ENCODE results near the gene DCLK2. TPM values are rescaled to one million over a fixed set of nuclear protein-coding genes. Genes with fewer than 3 reads are reported as not detected.

DCLK2 gene
- total and polyA plus RNA-seq, 2 donors (not counting 1 experiment from before 2014, with no cell fraction given) = 0.91 to 3.3 TPM

DNA sequence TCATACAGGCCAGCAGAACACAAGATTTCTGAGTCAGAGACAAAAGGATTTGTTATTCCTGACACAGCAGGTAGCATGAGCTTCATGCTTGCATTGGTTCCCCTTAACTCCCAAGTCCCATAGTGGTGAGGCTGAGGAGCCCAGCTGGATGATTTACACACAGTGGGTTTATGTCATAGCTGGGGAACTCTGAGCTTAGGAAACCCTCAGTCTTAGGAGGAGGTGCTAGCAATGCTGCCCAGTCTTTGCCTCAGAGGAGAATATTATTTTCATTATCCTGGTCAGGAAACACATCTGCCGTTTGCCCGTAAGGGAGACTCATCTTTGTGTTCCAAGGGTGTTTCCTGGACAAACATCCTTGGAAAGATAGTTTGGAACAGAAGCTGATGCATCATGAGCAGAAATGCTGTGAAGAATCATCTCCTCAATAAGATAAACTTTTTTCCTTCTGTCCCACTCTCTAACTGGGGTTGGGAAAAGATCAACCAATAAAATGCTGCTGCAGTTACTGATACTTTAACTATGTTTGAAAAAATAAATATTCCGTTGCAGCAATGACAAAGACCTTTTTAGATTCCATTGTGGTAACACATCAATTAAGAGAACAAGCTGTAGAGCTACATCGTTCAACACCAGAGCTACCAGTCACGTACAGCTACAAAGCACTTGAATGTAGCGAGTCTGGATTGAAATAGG is 146.8 kb downstream of the DCLK2 start:
- Histone ChIP-seq H3K27me3 (replicated peaks in 1 of 4; ENCODE audit: control extremely low read depth in 1 of 4, control insufficient read depth in 3 of 4, insufficient read depth in 4 of 4, low read length in 3 of 4) (no peaks in the 10 kb centered on the region), H3K79me2 (ENCODE audit: control insufficient read depth, insufficient read depth, low read length) (no peaks in the 10 kb centered on the region), H3K27ac (ENCODE audit: low read length in 2 of 2) (no peak overlapping the region), H3K9ac (ENCODE audit: low read length) (no peak overlapping the region), H3K9me3 (ENCODE audit: control extremely low read depth in 1 of 3, control insufficient read depth in 2 of 3, insufficient read depth in 1 of 3, low read length in 2 of 3) (no peaks in the 10 kb centered on the region), H3K4me2 (replicated peaks; ENCODE audit: low read depth, low read length, poor library complexity, severe bottlenecking) (no peak overlapping the region), H3K4me3 (ENCODE audit: control extremely low read depth in 1 of 5, extremely low read depth in 1 of 5, insufficient read depth in 1 of 5, low read depth in 2 of 5, low read length in 4 of 5) (no peak overlapping the region), H2AFZ (ENCODE audit: insufficient read depth, low read depth, low read length, poor library complexity, severe bottlenecking) (no peak overlapping the region), H4K20me1 (ENCODE audit: control insufficient read depth, insufficient read depth, low read length, poor library complexity, severe bottlenecking) (no peaks in the 10 kb centered on the region), H3K36me3 (replicated peaks in 1 of 2; ENCODE audit: control extremely low read depth in 1 of 2, control insufficient read depth in 1 of 2, extremely low read depth in 1 of 2, insufficient read depth in 2 of 2, low read length in 1 of 2) (no peaks in the 10 kb centered on the region), H3K4me1 (ENCODE audit: control insufficient read depth in 2 of 2, insufficient read depth in 2 of 2, low read length in 2 of 2) (no peaks in the 10 kb centered on the region)
- ChIA-PET POLR2A (no interaction called here), CTCF (interaction anchor here (1.1 kb wide), 1 partner anchor 18 kb away, joined by 3 read pairs; no protein-coding TSS in a partner anchor)
- H3K4me1 Mint-ChIP-seq = no peaks in the 10 kb centered on the region
- no peak for ATAC-seq (ENCODE audit: low read depth)
- TF ChIP-seq EZH2 (IDR thresholded peaks at IDR 0.05; ENCODE audit: borderline replicate concordance, insufficient read depth, low read depth, low read length, poor library complexity, severe bottlenecking) = no peak
- no peak overlapping the region for H3K4me3 Mint-ChIP-seq
- H3K9me3 Mint-ChIP-seq (ENCODE audit: insufficient read depth) = no peaks in the 10 kb centered on the region
- intact Hi-C loops (cut with micrococcal nuclease) = no loop called here
- H3K27ac Mint-ChIP-seq = no peak overlapping the region
- 94% methylated on average over 3 of the region's 6 CpGs for WGBS (ENCODE audit: insufficient coverage)
- no peak for DNase-seq
- peaks cover 11% of the 10 kb centered on the region for H3K27me3 Mint-ChIP-seq

DNA sequence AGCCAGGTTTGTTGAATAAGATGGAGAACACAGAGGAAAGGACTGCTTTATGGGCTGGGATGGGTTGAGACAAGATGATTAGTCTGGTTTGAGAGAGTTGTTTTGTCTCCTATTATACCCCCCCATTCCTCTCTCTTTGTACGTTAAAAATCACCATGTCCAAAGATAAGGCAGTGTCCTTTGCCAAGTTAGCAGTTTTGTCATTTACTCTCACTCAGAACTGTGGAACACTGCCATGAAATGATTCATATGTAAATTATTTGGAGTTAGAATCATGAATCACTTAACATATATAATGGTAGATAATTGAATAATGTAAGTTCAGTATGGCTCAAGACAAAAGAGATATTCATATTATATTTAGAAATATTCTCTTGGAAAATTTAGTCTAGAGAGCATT is 151.3 kb downstream of the DCLK2 start:
- ATAC-seq (ENCODE audit: low read depth) (no peak), DNase-seq (no peak)
- TF ChIP-seq, protein P1, sequence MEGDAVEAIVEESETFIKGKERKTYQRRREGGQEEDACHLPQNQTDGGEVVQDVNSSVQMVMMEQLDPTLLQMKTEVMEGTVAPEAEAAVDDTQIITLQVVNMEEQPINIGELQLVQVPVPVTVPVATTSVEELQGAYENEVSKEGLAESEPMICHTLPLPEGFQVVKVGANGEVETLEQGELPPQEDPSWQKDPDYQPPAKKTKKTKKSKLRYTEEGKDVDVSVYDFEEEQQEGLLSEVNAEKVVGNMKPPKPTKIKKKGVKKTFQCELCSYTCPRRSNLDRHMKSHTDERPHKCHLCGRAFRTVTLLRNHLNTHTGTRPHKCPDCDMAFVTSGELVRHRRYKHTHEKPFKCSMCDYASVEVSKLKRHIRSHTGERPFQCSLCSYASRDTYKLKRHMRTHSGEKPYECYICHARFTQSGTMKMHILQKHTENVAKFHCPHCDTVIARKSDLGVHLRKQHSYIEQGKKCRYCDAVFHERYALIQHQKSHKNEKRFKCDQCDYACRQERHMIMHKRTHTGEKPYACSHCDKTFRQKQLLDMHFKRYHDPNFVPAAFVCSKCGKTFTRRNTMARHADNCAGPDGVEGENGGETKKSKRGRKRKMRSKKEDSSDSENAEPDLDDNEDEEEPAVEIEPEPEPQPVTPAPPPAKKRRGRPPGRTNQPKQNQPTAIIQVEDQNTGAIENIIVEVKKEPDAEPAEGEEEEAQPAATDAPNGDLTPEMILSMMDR (IDR thresholded peaks at IDR 0.05) = no peak
- no peak for TF ChIP-seq EZH2 (IDR thresholded peaks at IDR 0.05; ENCODE audit: borderline replicate concordance, insufficient read depth, low read depth, low read length, poor library complexity, severe bottlenecking)
- no peak overlapping the region for H3K9ac ChIP-seq (ENCODE audit: low read length)
- Mint-ChIP-seq H3K4me1 (no peaks in the 10 kb centered on the region), H3K9me3 (ENCODE audit: insufficient read depth) (no peaks in the 10 kb centered on the region), H3K4me3 (no peak overlapping the region), H3K27ac (no peak overlapping the region), H3K27me3 (peaks cover 11% of the 10 kb centered on the region)
- CTCF ChIA-PET = interaction anchor here (2.5 kb wide), 1 partner anchor 13 kb away, joined by 11 read pairs; no protein-coding TSS in a partner anchor
- H3K79me2 ChIP-seq (ENCODE audit: control insufficient read depth, insufficient read depth, low read length) = no peaks in the 10 kb centered on the region
- no peak overlapping the region for H3K4me3 ChIP-seq (ENCODE audit: control extremely low read depth in 1 of 5, extremely low read depth in 1 of 5, insufficient read depth in 1 of 5, low read depth in 2 of 5, low read length in 4 of 5)
- intact Hi-C loops (cut with micrococcal nuclease) = no loop called here
- POLR2A ChIA-PET = no interaction called here
- H3K27ac ChIP-seq (ENCODE audit: low read length in 2 of 2) = no peak overlapping the region
- WGBS (ENCODE audit: insufficient coverage) = no CpG with 5 or more reads among the region's 1 CpG
- H3K36me3 ChIP-seq (replicated peaks in 1 of 2; ENCODE audit: control extremely low read depth in 1 of 2, control insufficient read depth in 1 of 2, extremely low read depth in 1 of 2, insufficient read depth in 2 of 2, low read length in 1 of 2) = no peaks in the 10 kb centered on the region
- H3K9me3 ChIP-seq (ENCODE audit: control extremely low read depth in 1 of 3, control insufficient read depth in 2 of 3, insufficient read depth in 1 of 3, low read length in 2 of 3) = no peaks in the 10 kb centered on the region
- H3K4me2 ChIP-seq (replicated peaks; ENCODE audit: low read depth, low read length, poor library complexity, severe bottlenecking) = no peak overlapping the region
- H3K4me1 ChIP-seq (ENCODE audit: control insufficient read depth in 2 of 2, insufficient read depth in 2 of 2, low read length in 2 of 2) = no peaks in the 10 kb centered on the region
- H4K20me1 ChIP-seq (ENCODE audit: control insufficient read depth, insufficient read depth, low read length, poor library complexity, severe bottlenecking) = no peaks in the 10 kb centered on the region
- no peaks in the 10 kb centered on the region for H3K27me3 ChIP-seq (replicated peaks in 1 of 4; ENCODE audit: control extremely low read depth in 1 of 4, control insufficient read depth in 3 of 4, insufficient read depth in 4 of 4, low read length in 3 of 4)
- no peak overlapping the region for H2AFZ ChIP-seq (ENCODE audit: insufficient read depth, low read depth, low read length, poor library complexity, severe bottlenecking)
